Ascending aorta (tissue), 2 donors: ENCODE measurements around the gene TM4SF20. TPM values are rescaled to one million over a fixed set of nuclear protein-coding genes. Genes with fewer than 3 reads are reported as not detected.

Experiments used
- DNase-seq, 2 donors: peaks; one replicate each; pipeline ENCODE4 v3.0.0-alpha.2; 2019; ENCODE audit warnings: low spot score in 2 of 2
- H3K27ac ChIP-seq, 2 donors: fragments of 200-600 bp; sonication (generic); one replicate each; pipeline ENCODE4 v1.5.1; 2016 to 2017; ENCODE audit warnings: mild to moderate bottlenecking in 1 of 2
- H3K27me3 ChIP-seq: fragments of 200-600 bp; sonication (generic); one replicate; pipeline ENCODE4 v1.5.1; 2017
- H3K36me3 ChIP-seq, 2 donors: fragments of 200-600 bp; sonication (generic); one replicate each; pipeline ENCODE4 v1.5.1; 2016
- H3K4me1 ChIP-seq, 2 donors: fragments of 200-600 bp; sonication (generic); one replicate each; pipeline ENCODE4 v1.5.1; 2016 to 2017; ENCODE audit warnings: mild to moderate bottlenecking in 1 of 2
- H3K4me3 ChIP-seq, 2 donors: fragments of 200-600 bp; sonication (generic); one replicate each; pipeline ENCODE4 v1.5.1; 2016 to 2017; ENCODE audit warnings: mild to moderate bottlenecking in 1 of 2
- H3K9me3 ChIP-seq, 2 donors: fragments of 200-600 bp; sonication (generic); one replicate each; pipeline ENCODE4 v1.5.1; 2016
- CTCF ChIP-seq, 3 experiments: fragments of 200-600 bp in 2 of 3; fragments of 450-650 bp in 1 of 3; sonication (generic) in 2 of 3; IDR thresholded peaks; one replicate each; pipeline ENCODE4 v1.5.1; 2016 to 2019; ENCODE audit warnings: antibody characterized with exemption in 3 of 3, mild to moderate bottlenecking in 1 of 3, moderate library complexity in 1 of 3
- intact Hi-C: fragments of 100-400 bp; cut with DNase I; formaldehyde crosslinking; loops from one replicate; pipeline ENCODE4 v1.15.1; 2023
- total RNA-seq: library from RNA; depleted of rRNA; stranded (reverse); fragments of >200 nt; gene quantifications from one replicate; pipeline ENCODE4 v1.1.0, GENCODE V29; 2016

TM4SF20 gene
- total RNA-seq, 1 donor from 2014 or later, result not detected

DNA sequence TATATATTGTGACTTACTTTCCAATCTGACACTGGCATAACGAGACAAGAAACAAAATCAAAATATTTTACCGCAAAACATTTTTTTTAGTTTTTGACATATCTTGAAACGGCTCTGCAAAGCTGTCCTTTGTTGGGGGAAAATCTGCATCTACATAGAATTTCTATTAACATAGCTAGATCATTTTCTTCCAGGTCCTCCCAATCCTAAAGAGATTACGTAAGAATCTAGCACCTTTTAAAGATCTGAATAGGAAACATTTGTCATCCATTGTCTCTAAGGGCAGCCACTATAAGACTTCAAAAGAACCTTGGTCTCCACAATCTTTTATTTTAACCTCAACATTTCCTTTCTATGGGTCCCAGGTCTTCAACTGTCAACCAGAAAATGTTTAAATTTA, 55.3 kb downstream of the TM4SF20 start:
- no peak for TF ChIP-seq CTCF (IDR thresholded peaks at IDR 0.05)
- intact Hi-C loops, result loop anchor here (2.0 kb wide), 1 partner anchor 43 kb away; no protein-coding TSS in a partner anchor
- H3K36me3 ChIP-seq, result no peaks in the 10 kb centered on the region

GRCh38 chr2:227322530-227323205, 56.4 kb downstream of the TM4SF20 start:
- Histone ChIP-seq H3K4me1 (peaks cover 0 to 9% of the 10 kb centered on the region in 2 donors), H3K36me3 (no peaks in the 10 kb centered on the region), H3K4me3 (no peak overlapping the region), H3K27ac (no peak overlapping the region), H3K9me3 (no peaks in the 10 kb centered on the region), H3K27me3 (no peaks in the 10 kb centered on the region)
- no peak for DNase-seq
- TF ChIP-seq CTCF (IDR thresholded peaks at IDR 0.05), result no peak
- intact Hi-C loops, result no loop called here

More for the DNA sequence above, 55.3 kb downstream of the TM4SF20 start:
- no peaks in the 10 kb centered on the region for H3K27me3 ChIP-seq
- H3K9me3 ChIP-seq, result no peaks in the 10 kb centered on the region
- no peak overlapping the region for H3K4me3 ChIP-seq
- no peak overlapping the region for H3K27ac ChIP-seq
- peaks cover 0 to 9% of the 10 kb centered on the region in 2 donors for H3K4me1 ChIP-seq
- no peak for DNase-seq

DNA sequence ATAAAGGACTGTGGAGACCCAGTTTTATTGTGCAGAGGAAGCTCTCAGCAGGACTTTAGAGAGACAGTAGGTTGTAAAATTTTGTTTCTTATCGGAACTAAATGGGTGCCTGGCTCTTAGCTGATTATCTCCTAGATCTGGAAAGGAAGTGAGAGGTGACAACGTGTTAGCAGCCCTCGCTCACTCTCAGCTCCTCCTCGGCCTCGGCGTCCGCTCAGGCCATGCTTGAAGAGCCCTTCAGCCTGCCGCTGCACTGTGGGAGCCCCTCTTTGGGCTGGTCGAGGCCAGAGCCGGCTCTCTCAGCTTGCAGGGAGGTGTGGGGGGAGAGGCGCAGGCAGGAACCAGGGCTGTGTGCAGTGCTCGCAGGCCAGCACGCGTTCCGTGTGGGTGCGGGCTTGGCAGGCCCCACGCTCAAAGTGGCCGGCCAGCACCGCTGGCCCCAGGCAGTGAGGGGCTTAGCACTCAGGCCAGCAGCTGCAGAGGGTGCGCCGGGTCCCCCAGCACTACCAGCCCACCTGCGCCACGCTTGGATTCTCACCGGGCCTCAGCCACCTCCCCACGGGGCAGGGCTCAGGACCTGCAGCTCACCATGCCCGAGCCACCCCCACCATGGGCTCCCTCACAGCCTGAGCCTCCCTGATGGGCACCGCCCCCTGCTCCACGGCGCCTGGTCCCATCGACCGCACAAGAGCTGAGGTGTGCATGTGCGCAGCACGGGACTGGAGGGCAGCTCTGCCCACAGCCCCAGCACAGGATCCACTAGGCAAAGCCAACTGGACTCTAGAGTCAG, 58.6 kb downstream of the TM4SF20 start:
- intact Hi-C loops, result no loop called here
- Histone ChIP-seq H3K27me3 (no peaks in the 10 kb centered on the region), H3K27ac (no peak overlapping the region), H3K4me1 (peaks cover 0 to 4% of the 10 kb centered on the region in 2 donors), H3K4me3 (no peak overlapping the region), H3K9me3 (no peaks in the 10 kb centered on the region), H3K36me3 (no peaks in the 10 kb centered on the region)
- DNase-seq, result no peak
- TF ChIP-seq CTCF (IDR thresholded peaks at IDR 0.05), result no peak

- Histone ChIP-seq H3K4me1 (no peaks in the 10 kb centered on the region), H3K9me3 (no peaks in the 10 kb centered on the region), H3K36me3 (no peaks in the 10 kb centered on the region), H3K4me3 (no peak overlapping the region), H3K27me3 (no peaks in the 10 kb centered on the region), H3K27ac (no peak overlapping the region)
- TF ChIP-seq CTCF (IDR thresholded peaks at IDR 0.05), result no peak
- intact Hi-C loops, result no loop called here
- DNase-seq, result no peak
Observed at GRCh38 chr2:227317834-227318233, 61.3 kb downstream of the TM4SF20 start.

DNA sequence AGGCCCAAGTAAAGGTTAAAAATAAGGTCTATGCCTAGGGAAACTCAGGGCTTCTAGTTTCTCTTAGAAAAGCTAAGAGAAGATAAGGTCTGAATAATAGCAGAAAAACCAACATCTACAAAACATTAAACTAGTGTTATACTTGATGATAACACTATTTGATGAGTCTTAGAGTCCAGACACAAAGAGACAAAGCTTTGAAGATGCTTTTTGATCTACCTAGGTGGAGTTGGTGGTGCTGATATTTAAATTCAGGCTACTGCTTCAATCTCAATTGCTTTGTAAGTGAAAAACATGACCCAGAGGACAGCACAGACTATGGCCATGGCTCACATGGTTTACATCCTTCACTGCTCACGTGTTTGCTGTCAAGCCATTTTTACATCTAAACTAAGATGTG, 65.8 kb downstream of the TM4SF20 start:
- TF ChIP-seq CTCF (IDR thresholded peaks at IDR 0.05), result no peak
- Histone ChIP-seq H3K4me3 (no peak overlapping the region), H3K27me3 (no peaks in the 10 kb centered on the region), H3K27ac (no peak overlapping the region), H3K9me3 (no peaks in the 10 kb centered on the region), H3K36me3 (peaks cover 0 to 3% of the 10 kb centered on the region in 2 donors), H3K4me1 (no peaks in the 10 kb centered on the region)
- DNase-seq, result no peak
- intact Hi-C loops, result no loop called here
